GM08714 (cell line): ENCODE data around the gene KCNQ1OT1.

Experiments used
- H3K4me3 ChIP-seq: fragments of 200-500 bp; sonication (Bioruptor generic); 2 replicates; pipeline ENCODE4 v1.5.1; 2014; ENCODE audit warnings: mild to moderate bottlenecking, low read length, inconsistent platforms
- ZNF274 ChIP-seq: IDR thresholded peaks from 2 replicates; pipeline ENCODE4 v1.6.1; 2012; ENCODE audit warnings: mild to moderate bottlenecking, low read depth, low read length

KCNQ1OT1 gene

DNA sequence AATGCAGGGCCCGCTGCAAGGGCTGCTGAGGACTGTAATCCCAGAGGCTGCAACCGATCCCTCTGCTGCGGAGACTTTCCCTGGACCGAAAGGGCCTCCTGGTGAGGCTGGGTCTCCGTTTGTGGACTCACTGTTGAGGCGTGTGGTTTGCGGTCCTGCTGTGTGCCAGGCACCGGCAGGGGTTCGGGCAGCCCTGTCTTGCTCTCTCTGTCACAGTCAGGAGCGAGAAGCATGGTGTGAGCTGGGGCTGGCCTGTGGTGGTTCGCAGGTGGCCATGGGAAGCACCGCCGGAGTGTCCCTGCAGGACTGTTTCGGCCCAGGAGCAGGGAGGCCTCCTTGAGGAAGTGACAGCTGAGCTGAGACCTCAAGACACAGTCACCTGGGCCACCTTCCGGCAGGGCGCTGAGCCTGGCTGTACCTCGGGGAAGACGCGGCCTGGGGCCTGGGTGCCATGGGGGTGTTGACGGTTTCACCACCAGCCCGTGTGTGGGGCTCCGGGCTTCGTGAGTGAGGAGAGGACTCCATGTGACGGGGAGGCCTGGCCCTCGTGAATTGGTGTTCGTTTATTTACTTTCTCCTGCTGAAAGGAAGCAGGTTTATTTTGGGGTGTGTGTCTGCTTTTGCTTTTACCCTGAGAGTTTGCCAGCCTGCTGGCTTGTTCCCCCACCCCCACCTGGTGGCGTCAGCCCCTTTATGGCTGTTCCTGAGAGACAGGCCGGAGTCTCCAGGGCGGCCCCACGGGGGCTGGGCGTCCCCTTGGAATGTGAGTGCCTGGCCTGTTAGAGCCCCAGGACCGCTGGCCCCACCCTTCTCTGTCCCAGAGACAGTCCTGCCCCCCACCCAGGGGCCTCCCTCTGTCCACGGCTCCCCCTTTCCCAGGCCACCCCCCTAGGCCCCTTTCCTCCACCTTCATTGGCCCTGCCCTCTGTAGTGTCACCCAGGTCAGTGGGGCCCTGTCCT is 122.5 kb downstream of the KCNQ1OT1 start:
- no peak for TF ChIP-seq ZNF274
- no peak overlapping the region for H3K4me3 ChIP-seq

DNA sequence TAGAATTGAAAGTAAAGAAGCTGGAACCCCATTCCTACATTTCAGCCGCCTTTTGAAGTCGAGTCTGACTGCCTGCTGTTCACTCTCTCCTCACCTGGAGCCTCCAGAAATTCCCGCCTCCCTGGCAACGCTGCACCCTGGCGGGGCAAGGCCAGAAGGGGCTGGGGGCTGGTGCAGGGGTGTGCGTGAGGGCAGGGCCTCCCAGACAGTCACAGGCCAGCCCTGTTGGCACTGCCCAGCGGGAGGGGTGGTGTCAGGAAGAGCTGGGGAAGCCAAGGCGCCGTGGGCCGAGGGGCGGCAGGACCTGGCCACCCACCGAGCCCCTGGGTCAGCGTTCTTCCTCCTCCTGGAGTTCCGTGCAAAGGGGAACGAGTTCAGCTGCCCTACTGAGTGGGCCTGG is 123.2 kb downstream of the KCNQ1OT1 start:
- no peak for TF ChIP-seq ZNF274

DNA sequence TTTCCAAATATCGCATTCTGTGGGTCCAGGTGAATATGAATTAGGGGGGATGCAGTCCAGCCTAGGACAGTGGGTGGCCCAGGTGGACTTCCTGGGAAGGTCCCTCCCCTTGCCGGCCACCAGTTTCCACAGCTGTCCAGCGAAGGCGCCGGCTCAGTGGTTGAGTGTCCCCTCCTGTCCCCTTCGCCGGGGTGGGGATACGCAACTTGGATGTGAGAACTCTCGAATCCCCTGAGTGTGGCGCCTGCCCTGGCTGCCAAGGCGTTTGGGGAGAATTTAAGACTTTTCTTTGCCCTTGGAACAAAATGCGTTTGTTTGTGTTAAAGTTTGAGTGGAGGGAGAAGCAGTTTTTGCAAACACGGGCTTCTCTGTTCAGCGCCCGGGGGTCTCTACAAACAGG is 123.7 kb downstream of the KCNQ1OT1 start:
- no peak for TF ChIP-seq ZNF274
- H3K4me3 ChIP-seq, result no peak overlapping the region

More for the DNA sequence above, 123.2 kb downstream of the KCNQ1OT1 start:
- no peak overlapping the region for H3K4me3 ChIP-seq

DNA sequence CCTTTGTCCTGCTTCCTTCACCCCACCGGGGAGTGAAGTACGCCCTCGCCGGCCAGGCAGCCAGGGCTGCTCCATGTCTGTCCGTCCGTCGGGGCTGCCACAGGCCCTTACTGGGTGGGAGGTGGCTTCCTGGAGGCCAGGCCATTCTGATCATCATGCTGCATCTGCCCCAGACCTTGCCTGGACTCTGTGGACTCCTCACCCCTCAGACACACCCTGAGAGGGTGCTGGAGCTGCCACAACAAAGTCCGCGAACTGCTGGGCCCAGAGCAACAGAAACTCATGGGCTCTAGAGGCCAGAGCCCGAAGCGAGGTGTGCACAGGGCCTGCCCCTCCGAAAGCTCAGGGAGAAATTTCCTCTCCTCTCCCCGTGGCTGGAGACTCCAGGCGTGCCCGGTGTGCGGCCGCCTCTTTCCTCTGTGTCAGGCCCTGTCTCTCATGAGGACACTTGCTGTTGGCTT is 124.2 kb downstream of the KCNQ1OT1 start:
- TF ChIP-seq ZNF274, result no peak
- no peak overlapping the region for H3K4me3 ChIP-seq

DNA sequence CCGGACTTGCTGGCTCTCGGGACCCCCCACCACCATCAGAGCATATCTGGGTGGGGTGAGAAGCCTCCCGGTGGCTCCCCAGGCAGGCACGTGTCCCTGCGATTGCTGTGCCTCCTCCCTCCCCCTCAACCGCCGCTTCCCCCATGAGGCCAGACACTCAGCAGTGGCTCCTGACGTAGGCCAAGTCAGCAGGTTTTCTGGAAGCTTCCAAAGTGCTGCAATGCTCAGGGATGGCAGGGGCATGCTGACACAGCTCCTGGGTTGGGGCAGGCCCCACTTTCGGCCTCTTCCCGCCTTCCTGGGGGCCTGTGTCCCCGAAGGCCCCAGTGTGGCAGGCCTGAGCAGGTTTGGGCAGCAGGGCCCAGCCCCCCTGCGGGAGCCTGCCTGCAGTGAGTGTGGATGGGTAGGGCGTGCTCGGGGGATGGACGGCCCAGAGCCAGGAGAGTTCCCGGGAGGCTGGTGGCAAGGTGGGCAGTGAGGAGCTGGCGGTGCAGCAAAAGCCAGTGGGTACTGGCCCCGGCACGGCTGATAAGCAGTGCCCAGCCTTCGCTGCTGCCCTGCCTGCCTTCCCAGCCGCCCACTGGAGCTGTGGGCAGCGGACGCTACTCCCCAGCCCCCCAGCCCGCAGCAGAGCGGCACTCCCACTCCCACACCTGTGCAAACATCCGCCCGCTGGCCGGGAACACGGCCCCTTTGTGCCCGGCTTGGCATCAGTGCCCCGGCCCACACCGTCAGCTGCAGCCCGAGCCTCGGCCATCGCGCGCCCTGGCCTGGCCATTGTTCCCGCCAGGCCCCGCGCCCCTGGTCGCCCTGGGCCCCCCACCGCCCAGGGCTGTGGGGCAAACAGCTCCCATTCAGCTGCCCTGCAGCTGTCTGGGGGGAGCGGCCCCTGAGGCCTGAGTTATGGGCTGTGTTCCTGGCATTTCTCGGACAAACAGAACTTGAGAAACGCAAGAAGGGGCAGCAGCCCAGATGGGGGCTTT is 125.0 kb downstream of the KCNQ1OT1 start:
- no peak for TF ChIP-seq ZNF274

DNA sequence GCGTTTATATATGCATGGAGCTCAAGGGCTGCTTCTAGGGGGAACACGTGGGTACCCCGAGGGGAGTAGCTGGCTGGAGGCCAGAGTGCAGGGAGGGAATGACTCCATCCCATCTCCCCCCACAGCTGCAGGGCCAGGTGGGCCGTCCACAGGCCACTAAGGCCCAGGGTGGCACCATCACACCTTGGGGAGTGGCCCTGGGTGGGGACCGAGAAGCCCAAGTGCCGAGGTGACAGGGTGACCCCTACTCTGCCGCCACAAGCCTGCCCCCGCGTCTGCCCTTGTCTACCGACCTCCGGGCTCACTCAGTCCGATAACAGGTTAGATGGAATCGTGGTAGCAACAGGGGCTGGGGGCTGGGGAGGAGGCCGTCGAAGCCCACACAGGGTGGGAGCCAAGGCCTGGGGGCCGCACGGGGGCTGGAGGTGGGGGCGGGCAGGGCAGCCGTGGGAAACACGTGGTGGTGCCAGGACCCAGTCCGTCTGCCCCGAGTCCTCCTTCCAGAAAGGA is 125.7 kb downstream of the KCNQ1OT1 start:
- no peak overlapping the region for H3K4me3 ChIP-seq
- no peak for TF ChIP-seq ZNF274

More for the DNA sequence above, 125.0 kb downstream of the KCNQ1OT1 start:
- no peak overlapping the region for H3K4me3 ChIP-seq

DNA sequence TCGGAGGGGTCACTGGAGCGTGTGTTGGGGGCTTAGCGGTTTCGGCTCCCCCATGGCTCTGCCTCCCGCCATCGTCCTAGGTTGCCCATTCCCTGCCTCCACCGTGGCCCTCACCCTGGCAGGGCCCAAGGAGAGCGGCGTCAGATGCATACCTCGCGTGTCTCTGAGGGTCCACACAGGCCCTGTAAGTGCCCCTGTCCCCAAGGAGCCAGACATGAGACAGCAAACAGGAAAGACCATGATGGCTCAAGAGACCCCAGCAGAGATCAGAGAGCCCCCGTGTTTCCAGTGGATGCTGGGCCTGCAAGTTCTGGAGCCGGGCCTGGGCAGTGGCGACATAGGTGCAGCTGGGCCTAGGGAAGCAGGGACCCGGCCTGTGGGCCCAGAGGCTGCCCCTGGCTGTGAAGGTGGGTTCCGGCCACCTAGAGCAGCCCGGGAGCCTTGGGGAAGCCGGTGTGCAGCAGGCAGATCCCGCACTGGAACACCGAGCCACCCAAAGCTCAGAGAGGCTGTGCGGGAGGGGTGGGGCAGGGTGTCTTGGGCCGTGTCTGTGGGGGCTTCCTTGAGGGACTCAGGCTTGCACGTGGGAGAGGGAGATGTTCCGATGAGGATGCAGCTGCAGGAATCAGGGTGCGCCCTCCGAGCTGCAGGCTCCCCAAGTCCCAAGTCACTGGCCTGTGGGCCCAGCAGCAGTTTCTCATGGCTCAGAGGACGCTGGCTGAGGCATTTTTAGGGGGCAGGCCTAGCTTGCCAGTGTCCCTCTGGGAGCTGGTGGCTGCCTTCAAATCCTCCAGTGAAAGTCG is 126.4 kb downstream of the KCNQ1OT1 start:
- no peak for TF ChIP-seq ZNF274
- H3K4me3 ChIP-seq, result no peak overlapping the region

DNA sequence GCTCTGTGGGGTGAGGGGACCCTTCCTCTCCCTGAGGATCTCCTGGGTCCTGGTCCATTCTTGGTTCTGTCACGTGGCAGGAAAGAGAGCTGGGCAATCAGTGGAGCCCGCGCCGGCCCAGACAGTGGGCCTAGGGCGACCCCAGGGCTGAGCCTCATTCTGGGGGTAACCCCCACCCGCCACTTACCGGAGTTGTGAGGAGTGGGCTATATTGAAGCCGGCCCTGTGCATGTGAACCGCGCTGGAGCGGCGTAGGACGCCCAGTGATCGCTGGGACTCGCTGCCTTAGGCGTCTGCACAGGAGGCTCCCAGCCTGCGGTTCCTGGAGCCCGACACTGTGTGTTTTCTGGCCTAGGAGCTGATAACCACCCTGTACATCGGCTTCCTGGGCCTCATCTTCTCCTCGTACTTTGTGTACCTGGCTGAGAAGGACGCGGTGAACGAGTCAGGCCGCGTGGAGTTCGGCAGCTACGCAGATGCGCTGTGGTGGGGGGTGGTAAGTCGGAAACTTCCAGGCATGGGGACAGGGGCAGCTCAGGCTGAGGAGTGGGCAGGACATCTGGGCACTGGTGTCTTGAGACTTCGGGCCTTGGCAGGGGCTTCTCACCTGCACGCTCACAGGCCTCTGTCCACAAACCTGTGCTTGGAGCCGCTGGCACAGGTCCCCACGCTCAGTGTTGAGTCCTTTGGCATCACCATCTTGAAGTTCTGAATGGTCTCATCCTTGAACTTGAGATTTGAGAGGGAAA is 127.1 kb downstream of the KCNQ1OT1 start:
- no peak overlapping the region for H3K4me3 ChIP-seq
- no peak for TF ChIP-seq ZNF274

DNA sequence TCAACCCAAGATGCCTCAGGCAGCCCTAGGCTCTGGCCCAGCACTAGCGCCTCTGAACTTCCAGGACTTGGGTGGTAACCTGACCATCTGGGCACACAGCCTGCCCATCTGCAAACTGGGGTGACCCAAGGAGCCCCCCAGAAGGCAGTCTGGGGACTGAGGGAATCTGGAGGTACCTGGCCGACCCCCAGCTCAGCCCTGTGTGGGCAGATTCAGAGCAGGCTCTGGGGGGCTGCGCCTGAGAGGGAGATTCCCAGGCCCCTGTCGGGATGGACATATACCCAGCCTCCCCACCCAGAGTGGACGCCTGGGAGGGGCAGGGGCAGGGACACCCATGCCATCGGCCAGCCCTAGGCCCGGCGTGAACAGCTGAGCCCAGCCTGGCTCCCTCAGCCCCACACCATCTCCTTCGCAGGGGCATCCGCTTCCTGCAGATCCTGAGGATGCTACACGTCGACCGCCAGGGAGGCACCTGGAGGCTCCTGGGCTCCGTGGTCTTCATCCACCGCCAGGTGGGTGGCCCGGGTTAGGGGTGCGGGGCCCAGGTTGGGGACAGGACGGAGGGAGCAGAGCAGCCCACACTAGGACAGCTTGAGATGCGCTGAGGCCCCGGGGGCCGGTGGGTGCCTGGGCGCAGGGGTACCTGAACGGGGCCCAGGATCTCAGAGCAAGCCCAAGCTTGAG is 128.1 kb downstream of the KCNQ1OT1 start:
- H3K4me3 ChIP-seq, result no peak overlapping the region
- TF ChIP-seq ZNF274, result no peak

DNA sequence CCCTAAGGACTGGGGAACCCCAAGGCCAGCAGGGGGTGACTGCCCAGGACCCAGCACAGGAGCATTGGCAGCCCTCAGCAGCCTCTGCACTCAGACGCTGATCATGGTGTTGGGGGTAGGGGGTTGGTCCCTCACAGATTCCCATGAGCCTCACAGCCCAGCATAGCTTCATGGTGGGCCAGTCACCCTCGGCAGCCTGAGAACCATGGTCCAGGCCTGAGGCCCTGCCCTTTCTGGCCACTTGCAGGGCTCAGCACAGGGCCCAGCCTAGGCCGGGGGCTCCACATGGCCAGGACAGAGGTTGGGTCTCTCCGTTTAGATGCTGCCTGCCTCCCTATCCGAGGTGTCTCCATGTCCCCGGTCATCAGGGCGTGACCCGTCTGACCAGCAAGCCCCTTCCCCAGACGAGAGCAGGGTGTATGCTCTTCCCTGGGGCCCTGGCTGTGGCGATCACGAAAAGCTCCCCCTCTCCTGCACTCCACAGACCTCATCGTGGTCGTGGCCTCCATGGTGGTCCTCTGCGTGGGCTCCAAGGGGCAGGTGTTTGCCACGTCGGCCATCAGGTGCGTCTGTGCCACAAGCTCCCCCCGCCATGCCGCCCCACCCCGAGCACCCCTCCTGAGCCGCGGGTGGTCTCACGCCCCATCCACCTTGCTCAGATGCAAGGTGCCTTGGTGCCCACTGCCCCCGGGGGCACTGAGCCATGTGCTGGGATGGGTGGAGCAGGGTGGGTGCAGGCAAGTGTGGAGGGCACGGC is 128.8 kb downstream of the KCNQ1OT1 start:
- no peak overlapping the region for H3K4me3 ChIP-seq
- TF ChIP-seq ZNF274, result no peak

DNA sequence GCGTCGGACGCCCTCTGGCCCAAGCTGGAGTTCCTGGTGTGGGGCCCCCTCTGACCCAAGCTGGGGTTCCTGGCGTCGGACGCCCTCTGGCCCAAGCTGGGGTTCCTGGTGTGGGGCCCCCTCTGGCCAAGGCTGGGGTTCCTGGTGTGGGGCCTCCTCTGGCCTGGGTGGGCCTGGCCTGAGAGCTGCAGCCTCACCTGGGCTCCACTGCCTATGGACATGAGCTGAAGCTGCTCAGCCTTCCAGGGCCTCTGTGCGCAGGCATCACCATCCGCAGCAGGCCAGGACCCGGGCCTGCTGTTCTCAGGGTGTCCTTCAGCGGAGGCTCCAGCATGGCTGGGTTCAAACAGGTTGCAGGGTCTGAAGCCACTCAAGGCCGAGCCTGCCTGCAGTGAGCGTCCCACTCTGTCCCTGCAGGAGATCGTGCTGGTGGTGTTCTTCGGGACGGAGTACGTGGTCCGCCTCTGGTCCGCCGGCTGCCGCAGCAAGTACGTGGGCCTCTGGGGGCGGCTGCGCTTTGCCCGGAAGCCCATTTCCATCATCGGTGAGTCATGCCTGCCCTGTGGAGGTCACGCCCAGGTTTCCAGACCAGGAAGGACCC is 129.5 kb downstream of the KCNQ1OT1 start:
- no peak overlapping the region for H3K4me3 ChIP-seq
- no peak for TF ChIP-seq ZNF274
